Naive thymus-derived CD4-positive, alpha-beta T cell (primary cell): ENCODE data around the gene CRABP2. TPM values are rescaled to one million over a fixed set of nuclear protein-coding genes. Genes with fewer than 3 reads are reported as not detected.
A peak's percentile ranks its signal among the peaks of the same experiment; 100 is the strongest.

ENCODE experiments used
- ATAC-seq: fragments of 150-1000 bp; cut with Tn5 transposase; 2 replicates; pipeline ENCODE4 v1.10.0; 2021; ENCODE audit warnings: mild to moderate bottlenecking, moderate library complexity
- CTCF ChIA-PET: fragments of 350-600 bp; sonication (Branson Sonifier 250); formaldehyde crosslinking; loops from one replicate; lab custom pipeline; 2021; ENCODE audit warnings: antibody characterized with exemption; lab: Charles Lee
- POLR2A ChIA-PET: fragments of 350-600 bp; sonication (Branson Sonifier 250); formaldehyde crosslinking; loops from one replicate; lab custom pipeline; 2021; ENCODE audit warnings: antibody characterized with exemption, inconsistent platforms; lab: Charles Lee
- DNase-seq, 9 donors: peaks; one replicate each; pipeline versions ENCODE4 v3.0.0 to v3.0.0-alpha.2; 2020 to 2022; ENCODE audit warnings: mixed read lengths in 1 of 9
- H3K27ac ChIP-seq: one replicate; pipeline ENCODE4 v1.7.0; 2013; ENCODE audit warnings: mild to moderate bottlenecking, low read depth, low read length, moderate library complexity
- H3K27me3 ChIP-seq, 2 donors: one replicate each; pipeline ENCODE4 v1.7.0; 2013; ENCODE audit warnings: low read length in 2 of 2, mild to moderate bottlenecking in 2 of 2, moderate library complexity in 2 of 2; ENCODE audit not compliant: control insufficient read depth in 2 of 2, insufficient read depth in 2 of 2
- H3K36me3 ChIP-seq, 3 experiments: 1 replicate in 2 of 3; 2 replicates in 1 of 3; pipeline ENCODE4 v1.7.0; 2013; ENCODE audit warnings: low read length in 3 of 3, mild to moderate bottlenecking in 3 of 3, moderate library complexity in 1 of 3; ENCODE audit not compliant: insufficient read depth in 3 of 3, control insufficient read depth in 2 of 3
- H3K4me1 ChIP-seq, 2 donors: one replicate each; pipeline ENCODE4 v1.7.0; 2013; ENCODE audit warnings: low read length in 2 of 2, mild to moderate bottlenecking in 2 of 2, moderate library complexity in 1 of 2; ENCODE audit not compliant: control insufficient read depth in 2 of 2, insufficient read depth in 2 of 2
- H3K4me3 ChIP-seq: 2 replicates; pipeline ENCODE4 v1.7.0; 2013; ENCODE audit warnings: mild to moderate bottlenecking, low read length
- H3K9me3 ChIP-seq, 3 experiments: 1 replicate in 2 of 3; 2 replicates in 1 of 3; pipeline ENCODE4 v1.7.0; 2013; ENCODE audit warnings: low read length in 3 of 3; ENCODE audit not compliant: control insufficient read depth in 2 of 3
- H3K27ac Mint-ChIP-seq, 9 donors: one replicate each; pipeline ENCODE4 v1.8.0; 2020 to 2022; ENCODE audit warnings: mixed read lengths in 9 of 9, mild to moderate bottlenecking in 8 of 9, moderate library complexity in 5 of 9, inconsistent platforms in 2 of 9
- H3K27me3 Mint-ChIP-seq, 5 donors: one replicate each; pipeline ENCODE4 v1.8.0; 2021 to 2022; ENCODE audit warnings: mixed read lengths in 5 of 5, mild to moderate bottlenecking in 1 of 5
- H3K36me3 Mint-ChIP-seq, 5 donors: one replicate each; pipeline ENCODE4 v1.8.0; 2020 to 2022; ENCODE audit warnings: mixed read lengths in 5 of 5, mild to moderate bottlenecking in 3 of 5, inconsistent platforms in 1 of 5
- H3K4me1 Mint-ChIP-seq, 7 donors: one replicate each; pipeline ENCODE4 v1.8.0; 2020 to 2022; ENCODE audit warnings: mixed read lengths in 7 of 7, mild to moderate bottlenecking in 3 of 7, inconsistent platforms in 1 of 7
- H3K4me3 Mint-ChIP-seq, 10 donors: one replicate each; pipeline ENCODE4 v1.8.0; 2020 to 2022; ENCODE audit warnings: mild to moderate bottlenecking in 10 of 10, mixed read lengths in 10 of 10, moderate library complexity in 6 of 10, inconsistent platforms in 2 of 10
- H3K9me3 Mint-ChIP-seq, 11 donors: one replicate each; pipeline ENCODE4 v1.8.0; 2020 to 2022; ENCODE audit warnings: mixed read lengths in 11 of 11, mild to moderate bottlenecking in 4 of 11, inconsistent platforms in 1 of 11, moderate library complexity in 1 of 11
- intact Hi-C, 2 donors: fragments of 100-400 bp; cut with micrococcal nuclease; formaldehyde crosslinking; loops; one replicate each; pipeline ENCODE4 v1.15.1; 2023
- polyA plus RNA-seq, 2 donors: library from polyadenylated mRNA; unstranded; fragments of 300-500 nt; fragmentation: Illumina TruSeq; gene quantifications; one replicate each; pipeline ENCODE4 v1.2.3, GENCODE V29; 2021
- total RNA-seq, 6 experiments: library from RNA in 5 of 6; stranded (reverse) in 5 of 6; gene quantifications; 1 replicate in 5 of 6; 2 replicates in 1 of 6; pipeline ENCODE4 v1.2.3 and lab custom pipeline; 2021 to 2026

Gene CRABP2
- total and polyA plus RNA-seq, 7 experiments from 2014 or later: 0.38 to 2.5 (median 1.1) TPM

DNA sequence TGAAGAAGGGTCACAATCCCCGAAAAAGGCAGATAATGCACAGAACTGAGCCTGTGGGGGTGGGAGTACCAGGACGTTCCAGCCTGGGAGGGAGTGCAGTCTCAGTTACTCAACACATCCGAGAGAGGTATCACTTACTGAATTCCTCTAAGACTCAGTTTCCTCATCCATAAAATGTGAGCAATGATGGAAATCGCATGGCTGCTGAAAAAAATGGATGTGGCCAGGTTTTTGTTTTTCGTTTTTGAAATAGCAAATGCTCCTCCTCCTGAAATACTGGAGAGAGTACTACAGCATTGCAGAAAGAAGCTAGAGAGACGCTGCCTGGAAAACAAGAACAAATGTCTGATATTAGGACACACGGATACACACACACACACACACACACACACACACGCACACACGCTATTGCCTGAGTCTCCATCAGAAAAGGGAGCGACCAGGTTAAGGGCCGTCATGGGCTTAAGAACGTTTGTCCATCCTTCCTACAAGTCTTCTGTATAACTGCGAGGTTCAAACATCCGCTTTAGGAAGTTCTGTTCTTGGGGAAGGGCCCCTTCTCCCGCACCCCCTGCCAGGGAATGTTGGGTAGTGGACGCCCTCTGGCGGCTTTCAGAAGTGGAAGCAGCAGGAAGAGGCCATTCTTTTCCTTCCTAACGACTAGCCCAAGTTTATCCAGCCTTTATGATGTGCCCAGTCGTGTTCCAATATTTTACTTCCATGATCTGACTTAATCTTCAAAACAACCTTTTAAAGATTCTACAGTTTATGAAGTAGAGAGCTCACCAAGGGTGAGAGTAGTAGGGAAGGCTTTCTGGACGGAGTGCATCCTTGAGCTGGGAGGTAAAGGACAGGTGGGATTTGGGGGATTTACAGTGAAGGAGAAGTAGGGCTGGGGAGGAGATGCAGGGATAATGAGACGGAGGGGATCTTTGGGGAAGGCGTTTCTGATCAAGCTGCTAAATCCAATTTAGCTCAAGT is 27.5 kb downstream of the CRABP2 start:
- H3K27ac ChIP-seq: no peak overlapping the region
- H3K4me1 ChIP-seq: peaks cover 3 to 6% of the 10 kb centered on the region in 2 donors
- H3K27ac Mint-ChIP-seq: peak overlapping the region in 1 of 9 donors; percentile 1
- intact Hi-C loops: loop anchor here (1.0 kb wide), 3 partner anchors 18 to 53 kb away; no protein-coding TSS in a partner anchor
- H3K27me3 Mint-ChIP-seq: peaks cover 50 to 82% (median 60%) of the 10 kb centered on the region in 5 donors
- H3K9me3 ChIP-seq: no peaks in the 10 kb centered on the region
- peaks cover 0 to 4% (median 0%) of the 10 kb centered on the region in 5 donors for H3K36me3 Mint-ChIP-seq
- peaks cover 8 to 17% (median 14%) of the 10 kb centered on the region in 7 donors for H3K4me1 Mint-ChIP-seq
- peaks cover 0 to 2% (median 0%) of the 10 kb centered on the region in 11 donors for H3K9me3 Mint-ChIP-seq
- peak; percentile 61 for ATAC-seq
- H3K27me3 ChIP-seq: peaks cover 11 to 20% of the 10 kb centered on the region in 2 donors
- DNase-seq: peak in 2 of 9 donors; percentile 23 to 34
- ChIA-PET CTCF (interaction anchor here (0.8 to 1.8 kb wide), 10 partner anchors 12 to 185 kb away, joined by 3 to 5 read pairs (median 4); no protein-coding TSS in a partner anchor), POLR2A (no interaction called here)
- no peaks in the 10 kb centered on the region for H3K36me3 ChIP-seq
- peak overlapping the region in 9 of 10 donors; percentile 6 to 70 (median 49) for H3K4me3 Mint-ChIP-seq
- H3K4me3 ChIP-seq: no peak overlapping the region

DNA sequence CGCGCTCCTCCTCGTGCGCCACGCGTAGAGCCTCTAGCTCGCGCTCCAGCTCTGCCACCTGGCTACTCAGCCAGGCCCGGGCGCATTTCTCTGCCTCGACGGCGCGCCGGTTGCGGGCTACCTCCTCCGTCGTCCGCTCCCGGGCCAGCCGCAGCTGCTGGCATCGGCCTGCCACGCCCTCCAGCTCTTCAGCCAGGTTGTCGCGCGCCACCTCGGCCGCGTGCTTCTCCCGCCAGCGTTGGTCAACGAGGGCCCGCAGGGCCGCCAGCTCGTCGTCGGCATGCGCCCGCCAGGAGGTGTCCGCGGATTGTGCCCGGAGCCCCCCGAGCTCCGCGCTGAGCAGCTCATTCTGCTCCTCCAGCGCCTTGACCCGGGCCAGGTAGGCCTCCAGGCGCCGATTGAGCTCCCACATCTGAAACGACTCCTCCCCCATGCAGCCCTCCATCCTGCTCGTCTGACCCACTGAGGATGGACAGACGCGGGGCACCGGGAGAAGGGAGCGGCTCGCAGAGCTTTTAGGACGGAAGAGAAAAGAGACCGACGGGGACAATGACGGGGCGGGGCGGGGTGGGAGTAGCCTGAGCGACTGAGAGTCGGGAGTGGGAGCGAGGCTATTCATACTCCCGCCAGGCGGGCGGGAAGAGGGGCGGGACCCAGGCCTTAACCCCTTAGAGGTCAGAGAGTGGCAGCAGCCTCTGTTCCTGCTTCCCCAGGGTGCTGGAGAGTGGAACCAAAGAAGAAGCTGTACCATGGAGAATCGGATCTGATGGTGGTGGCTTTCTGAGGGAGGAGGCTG is 28.4 kb downstream of the CRABP2 start, which contains the start of gene NES:
NES (minus strand) TSS at position 588 of the 796 bp plus-strand sequence; CDS start at position 445, 143 bp downstream.
- H3K9me3 ChIP-seq: no peaks in the 10 kb centered on the region
- H3K4me1 ChIP-seq: peaks cover 3 to 6% of the 10 kb centered on the region in 2 donors
- peak within 1 kb of the TSS in 1 of 9 donors; percentile 1 for H3K27ac Mint-ChIP-seq
- peaks cover 11 to 20% of the 10 kb centered on the region in 2 donors for H3K27me3 ChIP-seq
- peaks cover 8 to 17% (median 14%) of the 10 kb centered on the region in 7 donors for H3K4me1 Mint-ChIP-seq
- H3K4me3 Mint-ChIP-seq: peak within 1 kb of the TSS; percentile 6 to 70 (median 48)
- ATAC-seq: no peak
- ChIA-PET POLR2A (no interaction called here), CTCF (interaction anchor here (0.7 to 1.8 kb wide), 7 partner anchors 12 to 95 kb away, joined by 3 to 5 read pairs (median 3); no protein-coding TSS in a partner anchor)
- intact Hi-C loops: no loop called here
- H3K27me3 Mint-ChIP-seq: peaks cover 50 to 87% (median 58%) of the 10 kb centered on the region in 5 donors
- no peak within 1 kb of the TSS for H3K27ac ChIP-seq
- no peak for DNase-seq
- peaks cover 0 to 4% (median 0%) of the 10 kb centered on the region in 5 donors for H3K36me3 Mint-ChIP-seq
- H3K4me3 ChIP-seq: no peak within 1 kb of the TSS
- no peaks in the 10 kb centered on the region for H3K36me3 ChIP-seq
- peaks cover 0 to 2% (median 0%) of the 10 kb centered on the region in 11 donors for H3K9me3 Mint-ChIP-seq

DNA sequence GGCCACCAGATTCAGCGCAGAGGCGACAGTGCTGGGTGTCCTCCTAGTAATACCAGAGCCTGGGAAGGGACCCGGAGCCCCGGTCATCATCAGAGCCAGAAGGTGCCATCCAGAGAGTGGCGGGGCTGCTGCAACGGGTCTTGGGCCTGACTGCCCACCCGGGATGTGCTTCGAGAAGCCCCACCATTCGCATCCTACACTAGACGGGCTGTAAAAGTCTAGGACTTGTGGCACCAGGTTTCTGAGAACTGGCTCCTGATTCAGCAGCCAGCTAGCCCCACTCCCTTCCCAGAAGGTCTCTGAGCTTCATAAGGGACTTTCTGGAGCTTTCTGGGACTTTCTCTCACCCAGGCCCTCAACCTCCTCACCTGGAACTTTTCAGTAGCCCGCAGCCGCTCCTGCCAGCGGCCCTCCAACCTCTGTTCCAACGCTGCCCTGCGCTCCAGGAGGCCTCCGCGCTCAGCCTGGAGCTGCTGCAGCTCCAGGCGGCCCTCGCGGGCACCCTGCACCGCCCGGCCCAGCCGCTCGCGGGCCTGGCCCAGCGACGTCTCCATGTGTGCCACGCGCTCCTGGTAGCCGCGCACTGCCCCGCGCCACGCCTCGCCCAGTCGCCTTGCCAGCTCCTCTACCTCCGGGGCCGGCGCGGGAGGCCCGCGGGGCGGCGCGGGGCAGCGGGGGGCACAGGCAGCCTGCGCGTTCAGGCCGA is 29.1 kb downstream of the CRABP2 start:
- Histone ChIP-seq H3K36me3 (no peaks in the 10 kb centered on the region), H3K4me1 (peaks cover 3 to 6% of the 10 kb centered on the region in 2 donors), H3K4me3 (no peak overlapping the region), H3K27ac (no peak overlapping the region), H3K9me3 (no peaks in the 10 kb centered on the region), H3K27me3 (peaks cover 11 to 18% of the 10 kb centered on the region in 2 donors)
- DNase-seq: no peak
- Mint-ChIP-seq H3K4me3 (no peak overlapping the region), H3K27me3 (peaks cover 48 to 87% (median 52%) of the 10 kb centered on the region in 5 donors), H3K27ac (no peak overlapping the region), H3K36me3 (peaks cover 0 to 4% (median 0%) of the 10 kb centered on the region in 5 donors), H3K9me3 (peaks cover 0 to 2% (median 0%) of the 10 kb centered on the region in 11 donors), H3K4me1 (peaks cover 10 to 17% (median 14%) of the 10 kb centered on the region in 7 donors)
- ChIA-PET CTCF (interaction anchor here (0.5 to 1.4 kb wide), 5 partner anchors 11 to 21 kb away, joined by 3 to 4 read pairs (median 3); no protein-coding TSS in a partner anchor), POLR2A (interaction anchor here (0.6 kb wide), 2 partner anchors 18 to 315 kb away, joined by 3 read pairs; no protein-coding TSS in a partner anchor)
- no peak for ATAC-seq
- intact Hi-C loops: no loop called here

DNA sequence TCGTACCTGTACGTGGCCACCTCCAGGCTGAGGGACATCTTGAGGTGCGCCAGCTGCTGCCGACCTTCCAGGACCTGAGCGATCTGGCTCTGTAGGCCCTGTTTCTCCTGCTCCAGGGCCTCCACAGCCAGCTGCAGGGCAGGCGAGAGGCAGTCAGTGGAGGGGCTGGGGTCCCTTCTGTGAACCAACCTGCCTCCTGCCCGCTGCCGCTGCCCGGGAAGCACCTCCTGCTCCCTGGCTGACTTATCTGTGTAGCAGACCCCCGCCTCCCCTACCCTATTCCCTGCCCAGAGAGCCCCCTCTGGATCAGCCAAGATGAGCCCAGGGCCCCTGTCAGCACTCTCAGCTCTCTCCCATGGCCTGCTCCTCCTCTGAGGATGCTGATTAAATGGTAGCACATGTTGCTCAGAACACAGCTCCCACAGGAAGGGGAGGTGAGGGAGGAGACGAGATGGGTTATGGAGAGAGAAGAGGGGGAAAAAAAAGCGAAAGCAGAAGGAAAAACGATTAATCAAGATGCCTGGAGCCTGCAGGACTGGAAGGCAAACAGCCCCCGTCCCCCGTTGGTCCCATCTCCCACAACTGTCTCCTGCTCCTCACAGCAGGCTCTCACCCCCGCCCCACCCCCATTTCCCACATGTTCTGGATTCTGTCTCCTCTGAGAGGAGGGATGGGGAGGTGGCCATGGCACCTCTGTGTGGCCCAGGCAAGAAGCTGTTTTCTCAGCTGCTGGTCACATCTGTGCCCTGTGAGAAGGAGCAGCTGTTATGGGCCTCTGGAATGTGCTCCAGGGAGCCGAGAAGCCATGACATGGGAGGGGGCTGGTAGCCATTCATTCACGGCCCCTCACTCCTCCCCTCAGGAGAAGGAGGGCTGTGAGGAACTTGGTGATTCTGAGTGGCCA is 29.9 kb downstream of the CRABP2 start:
- peak overlapping the region in 1 of 10 donors; percentile 38 for H3K4me3 Mint-ChIP-seq
- peaks cover 10 to 17% (median 15%) of the 10 kb centered on the region in 7 donors for H3K4me1 Mint-ChIP-seq
- H3K27ac ChIP-seq: no peak overlapping the region
- H3K9me3 Mint-ChIP-seq: no peaks in the 10 kb centered on the region
- no peak for DNase-seq
- H3K9me3 ChIP-seq: no peaks in the 10 kb centered on the region
- H3K4me1 ChIP-seq: peaks cover 3 to 6% of the 10 kb centered on the region in 2 donors
- peaks cover 11 to 16% of the 10 kb centered on the region in 2 donors for H3K27me3 ChIP-seq
- intact Hi-C loops: no loop called here
- no peak overlapping the region for H3K27ac Mint-ChIP-seq
- ChIA-PET CTCF (interaction anchor here (0.5 to 1.7 kb wide), 4 partner anchors 13 to 217 kb away, joined by 3 to 4 read pairs (median 4); no protein-coding TSS in a partner anchor), POLR2A (interaction anchor here (0.6 kb wide), 2 partner anchors 18 to 314 kb away, joined by 3 read pairs; no protein-coding TSS in a partner anchor)
- ATAC-seq: no peak
- H3K36me3 Mint-ChIP-seq: peaks cover 0 to 4% (median 0%) of the 10 kb centered on the region in 5 donors
- H3K4me3 ChIP-seq: no peak overlapping the region
- no peaks in the 10 kb centered on the region for H3K36me3 ChIP-seq
- H3K27me3 Mint-ChIP-seq: peaks cover 42 to 84% (median 49%) of the 10 kb centered on the region in 5 donors

DNA sequence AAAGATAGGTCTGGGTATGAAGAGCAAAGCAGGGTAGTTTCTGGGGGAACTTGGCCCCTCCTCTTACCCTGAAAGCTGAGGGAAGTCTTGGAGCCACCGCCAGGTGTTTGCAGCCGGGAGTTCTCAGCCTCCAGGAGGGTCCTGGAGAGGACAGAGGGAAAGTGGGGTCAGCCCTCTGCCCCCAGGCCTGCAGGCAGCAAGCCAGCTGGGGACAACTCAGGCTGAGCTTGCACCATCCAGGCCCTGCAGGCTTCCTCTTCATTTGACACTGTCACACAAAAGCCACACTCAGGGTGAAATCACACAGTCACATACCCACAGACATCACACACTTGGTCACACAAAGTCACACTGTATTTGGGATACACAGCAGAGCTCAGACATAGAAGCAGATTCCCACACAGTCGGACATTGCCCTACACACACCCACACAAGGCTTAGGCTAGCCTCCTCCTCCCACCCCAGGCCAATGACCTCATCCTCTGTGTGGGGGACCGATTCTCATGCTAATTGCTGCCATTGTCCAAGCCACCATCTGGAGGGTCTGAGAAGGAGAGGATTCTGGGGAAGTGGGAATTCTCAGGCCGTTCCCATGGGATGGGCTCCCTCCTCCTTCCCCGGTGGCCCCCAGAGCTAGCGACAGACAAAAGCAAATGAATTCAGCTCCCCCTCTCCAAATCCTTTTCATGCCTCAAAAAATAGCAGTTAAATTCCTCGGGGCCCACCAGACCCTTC is 31.8 kb downstream of the CRABP2 start:
- no peak for ATAC-seq
- POLR2A ChIA-PET: no interaction called here
- peaks cover 10 to 13% of the 10 kb centered on the region in 2 donors for H3K27me3 ChIP-seq
- intact Hi-C loops: no loop called here
- no peak overlapping the region for H3K27ac ChIP-seq
- H3K4me3 Mint-ChIP-seq: no peak overlapping the region
- no peaks in the 10 kb centered on the region for H3K9me3 ChIP-seq
- no peaks in the 10 kb centered on the region for H3K9me3 Mint-ChIP-seq
- no peak overlapping the region for H3K4me3 ChIP-seq
- H3K4me1 Mint-ChIP-seq: peaks cover 12 to 16% (median 14%) of the 10 kb centered on the region in 7 donors
- H3K36me3 Mint-ChIP-seq: peaks cover 0 to 4% (median 0%) of the 10 kb centered on the region in 5 donors
- no peak overlapping the region for H3K27ac Mint-ChIP-seq
- H3K27me3 Mint-ChIP-seq: peaks cover 28 to 76% (median 34%) of the 10 kb centered on the region in 5 donors
- DNase-seq: no peak
- no peaks in the 10 kb centered on the region for H3K36me3 ChIP-seq
- CTCF ChIA-PET: interaction anchor here (1.2 to 1.7 kb wide), 2 partner anchors 16 kb away, joined by 4 to 5 read pairs; no protein-coding TSS in a partner anchor
- peaks cover 3 to 6% of the 10 kb centered on the region in 2 donors for H3K4me1 ChIP-seq
